Ascending aorta (tissue), 2 donors: Measurements from ENCODE around the gene PIP5K1C. TPM values are rescaled to one million over a fixed set of nuclear protein-coding genes. Genes with fewer than 3 reads are reported as not detected.
A peak's percentile ranks its signal among the peaks of the same experiment; 100 is the strongest.

Experiments used
- DNase-seq, 2 donors: peaks; one replicate each; pipeline ENCODE4 v3.0.0-alpha.2; 2019; ENCODE audit warnings: low spot score in 2 of 2
- H3K27ac ChIP-seq, 2 donors: fragments of 200-600 bp; sonication (generic); one replicate each; pipeline ENCODE4 v1.5.1; 2016 to 2017; ENCODE audit warnings: mild to moderate bottlenecking in 1 of 2
- H3K27me3 ChIP-seq: fragments of 200-600 bp; sonication (generic); one replicate; pipeline ENCODE4 v1.5.1; 2017
- H3K36me3 ChIP-seq, 2 donors: fragments of 200-600 bp; sonication (generic); one replicate each; pipeline ENCODE4 v1.5.1; 2016
- H3K4me1 ChIP-seq, 2 donors: fragments of 200-600 bp; sonication (generic); one replicate each; pipeline ENCODE4 v1.5.1; 2016 to 2017; ENCODE audit warnings: mild to moderate bottlenecking in 1 of 2
- H3K4me3 ChIP-seq, 2 donors: fragments of 200-600 bp; sonication (generic); one replicate each; pipeline ENCODE4 v1.5.1; 2016 to 2017; ENCODE audit warnings: mild to moderate bottlenecking in 1 of 2
- H3K9me3 ChIP-seq, 2 donors: fragments of 200-600 bp; sonication (generic); one replicate each; pipeline ENCODE4 v1.5.1; 2016
- intact Hi-C: fragments of 100-400 bp; cut with DNase I; formaldehyde crosslinking; loops from one replicate; pipeline ENCODE4 v1.15.1; 2023
- total RNA-seq: library from RNA; depleted of rRNA; stranded (reverse); fragments of >200 nt; gene quantifications from one replicate; pipeline ENCODE4 v1.1.0, GENCODE V29; 2016
- TF ChIP-seq, protein P1 (sequence below), 3 experiments: fragments of 200-600 bp in 2 of 3; fragments of 450-650 bp in 1 of 3; sonication (generic) in 2 of 3; IDR thresholded peaks; one replicate each; pipeline ENCODE4 v1.5.1; 2016 to 2019; ENCODE audit warnings: antibody characterized with exemption in 3 of 3, mild to moderate bottlenecking in 1 of 3, moderate library complexity in 1 of 3

The PIP5K1C gene
- total RNA-seq, 1 donor from 2014 or later = 87.3 TPM

DNA sequence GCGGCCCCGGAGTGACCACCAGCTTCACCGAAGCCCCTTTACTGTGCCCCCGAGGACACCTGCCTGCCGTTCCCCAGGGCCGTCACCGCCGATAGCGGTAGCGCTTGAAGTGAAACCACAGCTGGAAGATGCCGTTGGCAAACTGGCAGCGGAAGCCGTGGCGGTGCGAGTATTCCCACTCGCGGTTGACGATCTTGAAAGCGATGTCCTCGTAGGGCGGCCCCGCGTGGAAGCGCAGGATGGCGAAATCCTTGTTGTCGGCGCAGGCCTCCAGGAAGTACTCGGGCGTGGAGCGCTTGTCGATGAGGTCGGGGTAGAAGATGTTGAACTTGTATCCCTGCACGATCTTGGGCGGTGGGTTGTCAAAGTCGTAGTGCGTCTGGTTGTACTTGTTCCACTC, 88.4 kb downstream of the PIP5K1C start:
- no peak overlapping the region for H3K27ac ChIP-seq
- TF ChIP-seq, protein P1, sequence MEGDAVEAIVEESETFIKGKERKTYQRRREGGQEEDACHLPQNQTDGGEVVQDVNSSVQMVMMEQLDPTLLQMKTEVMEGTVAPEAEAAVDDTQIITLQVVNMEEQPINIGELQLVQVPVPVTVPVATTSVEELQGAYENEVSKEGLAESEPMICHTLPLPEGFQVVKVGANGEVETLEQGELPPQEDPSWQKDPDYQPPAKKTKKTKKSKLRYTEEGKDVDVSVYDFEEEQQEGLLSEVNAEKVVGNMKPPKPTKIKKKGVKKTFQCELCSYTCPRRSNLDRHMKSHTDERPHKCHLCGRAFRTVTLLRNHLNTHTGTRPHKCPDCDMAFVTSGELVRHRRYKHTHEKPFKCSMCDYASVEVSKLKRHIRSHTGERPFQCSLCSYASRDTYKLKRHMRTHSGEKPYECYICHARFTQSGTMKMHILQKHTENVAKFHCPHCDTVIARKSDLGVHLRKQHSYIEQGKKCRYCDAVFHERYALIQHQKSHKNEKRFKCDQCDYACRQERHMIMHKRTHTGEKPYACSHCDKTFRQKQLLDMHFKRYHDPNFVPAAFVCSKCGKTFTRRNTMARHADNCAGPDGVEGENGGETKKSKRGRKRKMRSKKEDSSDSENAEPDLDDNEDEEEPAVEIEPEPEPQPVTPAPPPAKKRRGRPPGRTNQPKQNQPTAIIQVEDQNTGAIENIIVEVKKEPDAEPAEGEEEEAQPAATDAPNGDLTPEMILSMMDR (IDR thresholded peaks at IDR 0.05) = no peak
- peaks cover 27 to 30% of the 10 kb centered on the region in 2 donors for H3K36me3 ChIP-seq
- no peak overlapping the region for H3K4me3 ChIP-seq
- intact Hi-C loops = no loop called here
- peaks cover 25 to 38% of the 10 kb centered on the region in 2 donors for H3K4me1 ChIP-seq
- H3K27me3 ChIP-seq = no peaks in the 10 kb centered on the region
- DNase-seq = no peak
- H3K9me3 ChIP-seq = no peaks in the 10 kb centered on the region

DNA sequence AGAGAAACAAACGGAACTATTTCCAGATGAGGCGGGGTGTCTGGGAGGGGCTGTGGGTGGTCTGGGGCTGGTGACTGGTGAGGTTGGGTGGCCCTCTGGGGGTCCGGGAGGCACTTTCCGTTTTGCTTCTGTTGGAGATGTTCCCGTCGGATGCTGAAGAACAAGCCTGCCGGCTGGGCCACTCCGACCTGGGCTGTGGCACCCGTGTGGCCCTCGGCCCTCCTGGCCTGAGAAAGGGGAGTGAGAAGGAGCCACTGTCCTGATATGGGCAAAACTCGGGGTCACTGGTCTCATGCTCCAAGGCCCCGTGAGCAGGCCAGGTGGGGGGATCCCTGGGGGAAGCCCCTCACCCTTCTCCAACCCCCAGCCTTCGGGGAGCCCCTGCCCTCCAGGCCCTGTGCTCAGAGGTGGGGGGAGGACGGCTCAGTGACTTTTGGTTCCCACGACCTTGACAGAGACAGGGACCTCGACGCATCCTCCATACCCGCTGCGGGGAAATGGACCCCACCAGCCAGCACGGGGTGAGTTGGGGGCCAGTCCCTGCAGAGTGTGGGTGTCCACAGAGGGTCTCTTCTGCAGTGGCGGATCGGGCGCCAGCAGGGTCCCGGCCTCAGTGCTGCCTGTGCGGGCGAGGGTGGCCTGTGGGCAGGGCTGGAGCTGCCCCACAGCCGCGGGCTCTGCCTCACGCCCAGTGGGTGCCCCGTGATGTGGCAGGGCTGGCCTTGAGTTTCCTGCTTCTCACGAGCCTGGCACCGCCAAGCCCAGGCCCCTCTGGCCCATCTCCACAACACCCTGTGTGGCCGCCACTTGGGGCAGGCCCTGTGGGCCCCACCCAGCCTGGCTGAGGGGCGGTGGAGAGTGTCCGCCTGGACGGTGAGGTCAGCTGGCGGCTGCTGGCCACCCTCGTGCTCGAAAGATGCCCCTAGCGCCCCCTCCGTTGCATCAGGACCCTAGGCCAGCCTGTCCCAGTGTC, 89.2 kb downstream of the PIP5K1C start:
- H3K4me3 ChIP-seq = no peak overlapping the region
- peaks cover 27 to 38% of the 10 kb centered on the region in 2 donors for H3K4me1 ChIP-seq
- no peaks in the 10 kb centered on the region for H3K27me3 ChIP-seq
- H3K9me3 ChIP-seq = no peaks in the 10 kb centered on the region
- H3K36me3 ChIP-seq = peaks cover 27 to 30% of the 10 kb centered on the region in 2 donors
- no peak for DNase-seq
- TF ChIP-seq, protein P1 (IDR thresholded peaks at IDR 0.05) = no peak
- H3K27ac ChIP-seq = peak overlapping the region; percentile 94 to 99
- intact Hi-C loops = no loop called here

DNA sequence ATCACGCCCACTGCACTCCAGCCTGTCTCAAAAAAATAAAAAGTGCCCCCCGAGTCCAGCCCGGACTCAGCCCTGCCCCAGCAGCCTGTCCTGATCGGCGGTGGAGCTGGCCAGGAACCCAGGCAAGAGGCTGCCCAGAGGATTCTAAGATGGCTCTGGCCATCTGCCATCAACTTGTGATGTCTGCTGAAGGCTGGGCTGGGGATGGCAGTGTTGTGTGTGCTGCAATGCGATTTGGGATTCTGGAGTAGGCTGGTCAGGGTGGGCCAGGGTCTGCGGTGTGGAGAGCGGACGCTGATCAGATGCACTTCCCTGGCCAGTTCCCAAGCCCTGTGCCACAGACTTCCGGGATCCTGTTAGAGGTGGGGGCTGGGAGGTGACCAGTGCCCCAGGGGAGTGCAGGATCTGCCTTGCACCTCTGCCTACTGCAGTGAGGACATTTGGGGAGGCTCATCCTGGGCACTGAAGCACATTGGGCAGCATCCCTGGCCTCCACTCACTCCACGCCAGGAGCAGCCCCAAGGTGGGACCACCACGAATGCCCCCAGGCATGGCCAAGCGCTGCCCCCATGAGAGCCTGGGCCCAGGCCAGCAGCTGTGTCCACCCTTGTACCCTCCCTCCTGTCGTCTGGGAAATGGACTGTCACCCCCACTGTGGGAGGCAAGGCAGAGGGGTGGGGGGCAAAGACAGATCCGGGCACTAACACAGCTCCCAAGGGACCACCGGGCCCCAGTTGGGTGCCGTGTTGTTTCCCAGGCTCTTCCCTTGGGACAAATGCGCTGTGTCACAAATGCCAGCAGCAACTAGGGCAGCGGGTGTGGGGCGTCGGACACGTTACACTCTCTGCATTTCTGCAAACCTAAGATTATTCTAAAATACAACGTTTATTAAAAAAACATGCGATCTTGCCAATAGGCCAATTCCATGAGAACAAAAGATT, 90.2 kb downstream of the PIP5K1C start:
- Histone ChIP-seq H3K9me3 (no peaks in the 10 kb centered on the region), H3K27ac (peak overlapping the region; percentile 94 to 99), H3K27me3 (no peaks in the 10 kb centered on the region), H3K4me1 (peaks cover 31 to 38% of the 10 kb centered on the region in 2 donors), H3K36me3 (peaks cover 23 to 26% of the 10 kb centered on the region in 2 donors), H3K4me3 (no peak overlapping the region)
- DNase-seq = no peak
- TF ChIP-seq, protein P1 (IDR thresholded peaks at IDR 0.05) = no peak
- intact Hi-C loops = loop anchor here (5.0 kb wide), 3 partner anchors 53 to 153 kb away; partner anchors contain the start of genes FZR1 and MFSD12

DNA sequence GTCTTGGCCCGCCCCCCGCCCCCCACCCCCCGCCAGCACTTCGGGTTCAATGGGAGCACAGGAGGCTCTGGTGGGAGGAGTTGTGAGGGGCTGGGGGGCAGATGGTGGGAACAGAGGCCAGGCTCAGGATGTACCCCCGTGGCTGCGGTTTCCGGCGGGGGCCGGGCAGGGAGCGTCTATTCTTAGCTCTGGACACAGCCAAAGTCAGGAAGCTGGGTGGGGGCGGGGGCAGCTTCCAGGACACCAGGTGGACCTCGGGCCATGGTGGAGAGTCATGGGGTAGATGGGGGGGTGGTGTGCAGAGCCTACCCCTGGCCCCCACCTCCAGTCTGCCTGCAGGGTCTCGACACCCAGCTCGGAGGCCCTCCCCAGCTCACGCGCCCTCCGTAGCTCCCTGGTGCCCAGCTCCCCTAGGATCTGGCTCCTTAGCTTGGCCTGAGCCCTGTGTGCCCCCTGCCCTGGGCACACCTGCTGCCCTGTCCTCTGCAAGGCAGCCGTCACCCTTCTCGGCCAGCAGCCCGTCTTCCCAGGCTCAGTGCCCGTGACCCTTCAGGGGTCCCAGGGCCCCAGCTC, 91.4 kb downstream of the PIP5K1C start:
- TF ChIP-seq, protein P1 (IDR thresholded peaks at IDR 0.05) = no peak
- intact Hi-C loops = loop anchor here (5.0 kb wide), 3 partner anchors 52 to 152 kb away; partner anchors contain the start of genes FZR1 and MFSD12
- peak overlapping the region; percentile 94 to 99 for H3K27ac ChIP-seq
- no peak for DNase-seq
- H3K27me3 ChIP-seq = no peaks in the 10 kb centered on the region
- H3K9me3 ChIP-seq = no peaks in the 10 kb centered on the region
- peak overlapping the region in 1 of 2 donors; percentile 96 for H3K4me3 ChIP-seq
- peaks cover 40 to 49% of the 10 kb centered on the region in 2 donors for H3K4me1 ChIP-seq
- H3K36me3 ChIP-seq = peaks cover 23 to 26% of the 10 kb centered on the region in 2 donors
